Measurements from ENCODE around the gene CUEDC1.

Gene CUEDC1

GRCh38 chr17:57966875-57967274, 11.7 kb upstream of the CUEDC1 start:
- no peak for ATAC-seq (ENCODE audit: insufficient read depth, low read depth)
- Histone ChIP-seq H3K36me3 (ENCODE audit: insufficient read depth, low read length) (no peaks in the 10 kb centered on the region), H3K4me2 (ENCODE audit: insufficient read depth, low read length) (no peak overlapping the region), H3K9ac (ENCODE audit: low read depth, low read length) (no peak overlapping the region), H4K20me1 (ENCODE audit: insufficient read depth, low read length) (no peaks in the 10 kb centered on the region), H2AFZ (ENCODE audit: low read depth, low read length) (no peak overlapping the region), H3K27me3 (ENCODE audit: insufficient read depth, low read length, poor library complexity) (peaks cover 8% of the 10 kb centered on the region), H3K4me1 (ENCODE audit: insufficient read depth, low read length) (no peaks in the 10 kb centered on the region), H3K79me2 (ENCODE audit: insufficient read depth, low read length) (no peaks in the 10 kb centered on the region), H3K9me3 (ENCODE audit: insufficient read depth, low read length, severe bottlenecking) (no peaks in the 10 kb centered on the region), H3K4me3 (ENCODE audit: low read depth in 1 of 2, low read length in 2 of 2) (no peak overlapping the region), H3K27ac (ENCODE audit: low read length) (no peak overlapping the region)
- TF ChIP-seq EZH2 (IDR thresholded peaks at IDR 0.05; ENCODE audit: borderline replicate concordance, low read depth, low read length, severe bottlenecking): no peak
- TF ChIP-seq, protein P1, sequence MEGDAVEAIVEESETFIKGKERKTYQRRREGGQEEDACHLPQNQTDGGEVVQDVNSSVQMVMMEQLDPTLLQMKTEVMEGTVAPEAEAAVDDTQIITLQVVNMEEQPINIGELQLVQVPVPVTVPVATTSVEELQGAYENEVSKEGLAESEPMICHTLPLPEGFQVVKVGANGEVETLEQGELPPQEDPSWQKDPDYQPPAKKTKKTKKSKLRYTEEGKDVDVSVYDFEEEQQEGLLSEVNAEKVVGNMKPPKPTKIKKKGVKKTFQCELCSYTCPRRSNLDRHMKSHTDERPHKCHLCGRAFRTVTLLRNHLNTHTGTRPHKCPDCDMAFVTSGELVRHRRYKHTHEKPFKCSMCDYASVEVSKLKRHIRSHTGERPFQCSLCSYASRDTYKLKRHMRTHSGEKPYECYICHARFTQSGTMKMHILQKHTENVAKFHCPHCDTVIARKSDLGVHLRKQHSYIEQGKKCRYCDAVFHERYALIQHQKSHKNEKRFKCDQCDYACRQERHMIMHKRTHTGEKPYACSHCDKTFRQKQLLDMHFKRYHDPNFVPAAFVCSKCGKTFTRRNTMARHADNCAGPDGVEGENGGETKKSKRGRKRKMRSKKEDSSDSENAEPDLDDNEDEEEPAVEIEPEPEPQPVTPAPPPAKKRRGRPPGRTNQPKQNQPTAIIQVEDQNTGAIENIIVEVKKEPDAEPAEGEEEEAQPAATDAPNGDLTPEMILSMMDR (IDR thresholded peaks at IDR 0.05; ENCODE audit: borderline replicate concordance, extremely low read depth, low read length, poor library complexity, severe bottlenecking): no peak
- no peak for DNase-seq

- Histone ChIP-seq H3K27ac (ENCODE audit: low read length) (no peak overlapping the region), H3K36me3 (ENCODE audit: insufficient read depth, low read length) (no peaks in the 10 kb centered on the region), H3K9me3 (ENCODE audit: insufficient read depth, low read length, severe bottlenecking) (no peaks in the 10 kb centered on the region), H3K4me2 (ENCODE audit: insufficient read depth, low read length) (no peak overlapping the region), H3K27me3 (ENCODE audit: insufficient read depth, low read length, poor library complexity) (peaks cover 8% of the 10 kb centered on the region), H4K20me1 (ENCODE audit: insufficient read depth, low read length) (no peaks in the 10 kb centered on the region), H2AFZ (ENCODE audit: low read depth, low read length) (no peak overlapping the region), H3K4me1 (ENCODE audit: insufficient read depth, low read length) (no peaks in the 10 kb centered on the region), H3K4me3 (ENCODE audit: low read depth in 1 of 2, low read length in 2 of 2) (no peak overlapping the region), H3K79me2 (ENCODE audit: insufficient read depth, low read length) (no peaks in the 10 kb centered on the region), H3K9ac (ENCODE audit: low read depth, low read length) (no peak overlapping the region)
- ATAC-seq (ENCODE audit: insufficient read depth, low read depth): no peak
- TF ChIP-seq, protein P1 (IDR thresholded peaks at IDR 0.05; ENCODE audit: borderline replicate concordance, extremely low read depth, low read length, poor library complexity, severe bottlenecking): no peak
- TF ChIP-seq EZH2 (IDR thresholded peaks at IDR 0.05; ENCODE audit: borderline replicate concordance, low read depth, low read length, severe bottlenecking): no peak
- DNase-seq: no peak
Observed at GRCh38 chr17:57966246-57966645, 11.0 kb upstream of the CUEDC1 start.

GRCh38 chr17:57965521-57966160, 10.4 kb upstream of the CUEDC1 start:
- Histone ChIP-seq H3K4me2 (ENCODE audit: insufficient read depth, low read length) (no peak overlapping the region), H3K27ac (ENCODE audit: low read length) (no peak overlapping the region), H3K36me3 (ENCODE audit: insufficient read depth, low read length) (no peaks in the 10 kb centered on the region), H3K27me3 (ENCODE audit: insufficient read depth, low read length, poor library complexity) (peaks cover 12% of the 10 kb centered on the region), H3K4me3 (ENCODE audit: low read depth in 1 of 2, low read length in 2 of 2) (no peak overlapping the region), H3K79me2 (ENCODE audit: insufficient read depth, low read length) (no peaks in the 10 kb centered on the region), H3K4me1 (ENCODE audit: insufficient read depth, low read length) (no peaks in the 10 kb centered on the region), H3K9ac (ENCODE audit: low read depth, low read length) (no peak overlapping the region), H4K20me1 (ENCODE audit: insufficient read depth, low read length) (no peaks in the 10 kb centered on the region), H3K9me3 (ENCODE audit: insufficient read depth, low read length, severe bottlenecking) (no peaks in the 10 kb centered on the region), H2AFZ (ENCODE audit: low read depth, low read length) (no peak overlapping the region)
- TF ChIP-seq, protein P1 (IDR thresholded peaks at IDR 0.05; ENCODE audit: borderline replicate concordance, extremely low read depth, low read length, poor library complexity, severe bottlenecking): no peak
- TF ChIP-seq EZH2 (IDR thresholded peaks at IDR 0.05; ENCODE audit: borderline replicate concordance, low read depth, low read length, severe bottlenecking): no peak
- DNase-seq: no peak
- no peak for ATAC-seq (ENCODE audit: insufficient read depth, low read depth)

Data from DND-41 (cell line).